EH (cell line): Measurements from ENCODE around the gene ADNP2.
"Not testable (repeated sequence)": the region's sequence is repeated elsewhere in the genome, so short reads cannot be mapped to it uniquely, and the experiment has no call there.

Experiments
- DNase-seq: peaks from one replicate; pipeline ENCODE4 v3.0.0-alpha.2; 2015; ENCODE audit warnings: low read depth

Gene ADNP2

GRCh38 chr18:80145196-80145804 is 36.2 kb downstream of the ADNP2 start:
- no peak for DNase-seq

- no peak for DNase-seq
These were observed 38.0 kb downstream of the ADNP2 start for GRCh38 chr18:80147037-80147417.

DNA sequence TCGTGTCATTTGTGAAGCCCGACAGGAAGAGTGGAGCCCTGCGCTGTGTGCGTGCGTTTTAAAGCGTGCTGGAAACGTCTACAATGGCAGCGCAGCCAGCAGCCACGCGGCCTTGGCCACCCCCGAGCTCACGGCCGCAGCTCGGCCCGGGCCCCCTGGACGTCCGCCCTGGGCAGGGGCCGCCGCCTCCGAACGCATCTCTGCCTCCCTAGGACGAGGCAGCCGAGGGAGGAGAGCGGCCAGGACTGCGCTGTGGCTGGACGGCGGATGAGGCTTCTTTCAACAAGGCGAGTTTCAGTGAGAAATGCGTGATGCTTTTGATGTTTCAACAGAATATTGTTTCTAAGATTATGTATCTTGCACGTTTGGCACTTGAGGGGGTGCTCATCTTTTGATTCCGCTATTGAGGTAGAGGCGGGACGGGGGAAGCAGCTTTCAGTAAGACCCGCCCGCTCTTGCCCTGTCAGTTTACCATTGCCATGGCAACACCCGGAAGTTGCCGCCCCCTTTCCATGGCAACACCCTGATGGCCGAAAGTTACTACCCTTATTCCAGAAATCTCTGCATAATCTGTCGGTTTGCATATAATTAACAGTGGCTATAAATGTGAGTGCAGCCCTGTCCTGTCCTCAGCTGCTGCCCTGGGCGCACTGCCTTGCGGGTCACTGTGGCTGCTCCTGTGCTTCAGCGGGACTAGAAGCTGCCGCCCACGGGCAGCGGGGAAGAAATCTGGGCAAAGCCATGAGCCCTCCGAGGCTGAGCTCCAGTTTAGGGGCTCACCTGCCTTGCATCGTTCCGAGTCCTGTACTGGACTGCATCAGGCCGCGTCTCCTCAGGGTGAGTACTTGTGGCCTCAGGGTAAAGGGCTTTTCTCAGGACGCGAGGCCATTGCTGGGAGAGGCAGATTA is 38.6 kb downstream of the ADNP2 start:
- peak; percentile 89 for DNase-seq

DNA sequence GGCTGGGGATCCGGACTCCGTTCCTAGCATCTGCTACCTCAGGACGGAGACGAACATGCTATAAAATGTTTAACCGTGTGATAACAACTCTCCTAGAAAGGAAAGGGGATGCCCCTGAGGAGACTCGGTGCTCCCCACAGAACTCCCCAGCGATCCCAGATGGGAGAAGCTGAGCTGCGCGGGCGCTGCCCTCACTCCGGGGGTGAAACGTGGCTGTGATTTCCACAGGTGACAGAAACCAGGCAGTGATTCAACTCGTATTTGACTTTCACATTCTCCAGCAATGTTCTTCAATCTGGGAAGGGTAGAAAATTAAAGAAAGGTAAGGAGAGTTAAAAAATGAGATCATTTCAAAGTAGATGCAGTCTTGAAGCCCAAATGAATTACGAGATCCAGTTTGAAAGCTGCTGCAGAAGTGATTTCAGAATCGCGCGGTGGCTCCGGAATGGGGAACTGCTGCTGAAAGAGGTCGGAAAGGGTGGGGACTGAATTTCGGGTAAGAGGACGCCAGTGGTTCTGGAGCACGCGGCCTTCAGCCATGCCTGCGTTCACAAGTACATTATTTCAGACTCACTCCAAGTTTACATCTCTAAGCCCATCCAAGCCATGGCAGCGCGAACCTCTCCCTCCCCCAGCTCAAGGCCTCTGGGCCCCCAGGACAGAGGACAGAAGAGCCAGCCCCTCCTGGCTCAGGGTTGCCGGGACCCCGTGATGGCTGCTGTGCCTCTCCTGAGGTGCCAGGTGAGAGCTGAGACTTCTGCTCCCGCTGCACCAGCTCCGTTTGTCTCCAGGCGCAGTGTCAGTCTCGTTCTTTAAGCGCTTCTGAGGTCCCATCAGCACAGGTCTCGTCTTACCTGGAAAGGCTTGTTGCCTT is 39.5 kb downstream of the ADNP2 start:
- DNase-seq, result peak; percentile 32

DNA sequence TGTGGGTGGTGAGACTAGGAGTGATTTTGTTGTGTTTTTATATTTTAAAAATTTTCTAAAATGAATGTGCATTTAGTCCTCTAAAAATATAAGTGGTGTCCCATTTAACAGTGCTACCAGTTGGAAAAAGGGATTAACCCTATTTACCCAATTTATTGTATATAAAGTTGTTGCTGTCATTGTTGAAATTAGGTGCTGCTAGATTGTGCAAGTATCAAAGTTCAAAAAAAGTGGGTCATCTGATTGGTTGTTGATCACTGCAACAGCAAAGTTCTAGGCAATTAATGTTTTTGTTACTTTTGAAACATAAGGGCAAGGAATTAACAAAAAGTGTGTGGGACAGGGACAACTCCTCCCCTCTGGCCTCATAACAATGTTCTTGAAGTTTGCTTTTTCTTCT is 40.6 kb downstream of the ADNP2 start:
- DNase-seq, result no peak

DNA sequence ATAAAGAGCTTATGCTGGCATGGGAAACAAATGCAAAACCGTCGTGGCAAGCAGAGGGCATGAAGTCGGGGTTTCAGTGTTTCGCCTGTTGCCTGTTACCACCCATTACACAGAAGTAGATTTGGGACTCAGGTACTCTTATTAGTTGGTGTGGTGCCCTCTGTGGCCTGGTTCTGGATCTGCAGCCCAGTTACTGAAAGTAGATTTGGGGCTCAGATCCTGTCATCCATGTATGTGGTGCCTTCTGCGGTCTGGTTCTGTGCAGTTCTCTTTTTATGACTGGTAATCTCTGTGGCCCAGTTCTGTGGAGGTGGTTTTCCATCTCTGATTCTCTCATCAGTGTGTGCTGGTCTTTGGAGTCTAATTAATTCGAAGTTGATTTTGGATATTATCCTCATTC is 45.2 kb downstream of the ADNP2 start:
- DNase-seq, result peak; percentile 28

- peak; percentile 64 for DNase-seq
These were observed 48.8 kb downstream of the ADNP2 start for GRCh38 chr18:80157708-80158343.

DNA sequence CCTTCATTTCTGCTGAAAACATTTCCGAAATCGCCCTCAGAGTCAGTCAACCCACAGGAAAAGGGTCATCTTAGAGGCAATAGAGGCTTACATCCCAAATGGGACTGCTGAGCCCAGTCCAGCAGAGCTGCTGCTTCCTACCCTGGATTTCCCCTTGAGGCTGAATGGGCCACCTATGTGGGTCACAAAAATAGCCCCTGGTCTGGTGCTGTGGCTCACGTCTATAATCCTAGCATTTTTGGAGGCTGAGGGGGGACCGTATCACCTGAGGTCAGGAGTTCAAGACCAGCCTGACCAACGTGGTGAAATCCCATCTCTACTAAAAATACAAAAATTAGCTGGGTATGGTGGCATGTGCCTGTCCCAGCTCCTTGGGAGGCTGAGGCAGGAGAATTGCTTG is 49.3 kb downstream of the ADNP2 start:
- no peak for DNase-seq

DNA sequence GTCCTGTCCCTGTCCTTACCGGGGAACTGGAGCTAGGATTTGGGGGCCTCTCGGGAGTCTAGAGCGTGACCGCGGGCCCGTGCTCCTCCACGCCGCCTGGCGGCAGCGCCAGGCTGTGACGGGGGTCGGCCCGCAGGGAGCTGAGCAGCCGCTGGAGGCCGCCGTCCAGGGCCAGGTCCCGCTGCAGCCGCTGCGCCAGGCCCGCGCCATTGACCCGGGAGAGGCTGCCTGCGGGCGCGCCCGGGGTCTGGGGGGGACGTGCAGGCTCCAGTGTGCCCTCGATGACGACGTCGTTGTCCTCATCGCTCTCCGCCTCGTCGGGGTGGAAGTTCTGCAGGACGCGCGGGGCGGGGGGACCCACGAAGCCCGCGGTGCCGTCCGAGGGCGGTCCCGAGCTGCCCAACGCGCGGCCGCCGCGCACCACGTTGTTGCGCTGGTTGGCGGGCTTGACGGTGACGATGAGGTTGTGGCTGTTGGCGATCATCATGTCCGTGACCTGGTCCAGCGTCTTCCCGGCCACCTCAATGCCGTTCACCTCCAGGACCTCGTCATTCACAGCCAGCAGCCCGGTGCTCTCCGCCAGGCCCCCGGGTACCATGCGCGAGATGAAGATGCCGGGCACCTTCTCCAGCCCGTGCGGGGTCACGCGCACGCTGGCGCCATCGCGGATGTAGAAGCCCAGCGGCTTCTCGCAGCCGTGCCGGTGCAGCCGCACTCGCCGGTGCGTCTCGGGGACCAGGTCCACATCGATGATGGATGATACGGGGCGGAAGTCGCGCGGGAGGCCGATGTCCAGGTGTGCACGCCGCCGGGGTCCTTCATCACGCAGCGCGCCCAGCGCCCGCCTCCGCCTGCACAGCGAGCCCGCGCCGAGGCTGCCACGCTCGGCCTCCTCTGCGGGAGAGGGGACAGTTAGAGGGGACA is 50.9 kb downstream of the ADNP2 start:
- DNase-seq, result peak; percentile 22

- no peak for DNase-seq
These were observed 52.8 kb downstream of the ADNP2 start for GRCh38 chr18:80161781-80162417.

DNA sequence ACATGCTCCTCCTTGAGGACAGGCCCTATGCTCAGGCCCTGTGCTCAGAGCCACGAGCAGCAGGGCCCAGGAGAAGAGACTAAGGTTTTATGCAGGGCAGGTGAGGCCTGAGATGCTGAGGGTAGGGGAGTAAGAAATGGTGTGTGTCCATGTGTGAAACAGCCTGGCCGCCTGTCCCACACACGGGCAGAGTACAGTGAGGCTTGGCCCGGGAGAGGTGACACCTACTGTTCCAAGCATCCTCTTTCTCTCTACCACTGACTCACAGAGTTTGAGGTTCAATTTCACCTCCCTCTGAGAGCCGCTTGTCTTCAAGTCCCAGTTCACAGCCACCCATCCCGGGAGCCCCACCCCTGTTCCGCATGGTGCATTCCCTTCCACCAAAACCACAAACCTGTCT is 54.1 kb downstream of the ADNP2 start:
- no peak for DNase-seq

DNA sequence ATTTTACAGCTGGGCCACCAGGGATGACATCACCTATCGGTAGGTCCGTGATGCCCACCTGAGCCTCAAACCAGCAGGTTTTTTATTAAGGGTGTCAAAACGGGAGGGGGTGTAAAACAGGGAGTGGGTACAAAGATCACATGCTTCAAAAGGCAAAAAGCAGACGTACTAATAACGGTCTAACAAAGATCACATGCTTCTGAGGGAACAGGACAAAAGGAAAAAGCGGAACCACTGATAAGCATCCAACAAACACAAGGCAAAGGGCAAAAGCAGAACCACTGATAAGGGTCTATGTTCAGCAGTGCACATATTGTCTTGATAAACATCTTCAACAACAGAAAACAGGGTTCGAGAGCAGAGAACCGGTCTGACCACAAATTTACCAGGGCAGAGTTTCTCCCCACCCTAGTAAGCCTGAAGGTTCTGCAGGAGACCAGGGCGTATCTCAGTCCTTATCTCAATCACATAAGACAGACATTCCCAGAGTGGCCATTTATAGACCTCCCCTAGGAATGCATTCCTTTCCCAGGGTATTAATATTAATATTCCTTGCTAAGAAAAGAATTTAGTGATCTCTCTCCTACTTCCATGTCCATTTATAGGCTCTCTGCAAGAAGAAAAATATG is 55.8 kb downstream of the ADNP2 start:
- DNase-seq, result not testable (repeated sequence)

- no peak for DNase-seq
These were observed 57.2 kb downstream of the ADNP2 start for GRCh38 chr18:80166240-80166639.

GRCh38 chr18:80166725-80167124 is 57.7 kb downstream of the ADNP2 start:
- DNase-seq, result no peak

- DNase-seq, result no peak
These were observed 58.3 kb downstream of the ADNP2 start for GRCh38 chr18:80167331-80167730.

GRCh38 chr18:80167931-80168330 is 58.9 kb downstream of the ADNP2 start:
- no peak for DNase-seq

DNA sequence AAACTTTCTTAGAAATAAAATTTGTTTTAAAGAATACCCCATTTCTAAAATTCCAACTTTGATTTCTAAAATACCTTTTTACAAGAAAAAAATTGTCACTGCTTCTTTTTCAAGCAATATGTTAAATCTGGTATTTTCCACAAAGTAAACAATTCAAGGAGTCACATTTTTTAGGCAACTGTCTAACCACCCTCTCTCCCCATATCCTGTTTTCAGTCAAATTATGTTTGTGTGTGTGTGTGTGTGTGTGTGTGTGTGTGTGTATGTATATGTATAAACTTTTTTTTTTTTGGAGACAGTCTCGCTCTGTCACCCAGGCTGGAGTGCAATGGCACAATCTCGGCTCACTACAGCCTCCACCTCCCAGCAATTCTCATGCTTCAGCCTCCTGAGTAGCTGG is 59.3 kb downstream of the ADNP2 start:
- DNase-seq, result no peak

DNA sequence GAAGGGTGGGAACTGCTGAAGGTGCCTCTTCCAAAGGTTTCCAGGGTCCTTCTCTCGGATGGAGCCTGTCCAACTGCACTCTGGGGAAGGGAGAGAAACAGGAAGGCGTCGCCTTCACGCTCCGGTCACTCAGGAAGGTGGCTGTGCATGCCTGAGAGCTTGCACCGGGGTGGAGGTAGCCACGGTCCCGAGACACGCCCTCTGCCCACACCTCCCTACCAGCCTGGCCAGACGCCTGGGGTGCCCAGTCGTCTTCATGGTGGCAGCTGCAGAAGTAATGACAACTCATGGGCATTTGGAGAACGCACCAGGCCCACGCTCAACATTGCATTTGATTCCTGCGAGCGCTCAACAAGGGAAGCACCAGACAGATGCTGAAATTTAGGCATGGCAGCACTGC is 59.9 kb downstream of the ADNP2 start:
- DNase-seq, result no peak

DNA sequence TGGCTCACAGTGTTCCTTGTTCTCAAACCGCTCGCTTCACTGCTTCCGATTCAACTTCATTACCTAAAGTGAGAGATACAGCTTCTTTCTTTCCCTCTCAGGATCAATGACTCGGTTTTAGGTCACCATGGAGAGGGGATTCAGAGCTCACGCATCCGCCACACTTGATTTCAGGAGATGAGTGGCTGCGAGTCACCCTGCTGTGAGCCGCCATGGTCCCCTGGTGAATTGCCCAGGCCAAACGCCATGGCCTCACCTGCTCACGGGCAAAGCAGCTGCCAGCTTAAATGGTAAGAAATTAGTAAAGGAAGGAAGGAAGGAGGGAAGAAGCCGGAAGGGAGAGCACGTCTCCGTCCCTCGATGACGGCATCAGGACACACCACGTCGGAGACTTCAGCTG is 60.5 kb downstream of the ADNP2 start:
- no peak for DNase-seq

DNA sequence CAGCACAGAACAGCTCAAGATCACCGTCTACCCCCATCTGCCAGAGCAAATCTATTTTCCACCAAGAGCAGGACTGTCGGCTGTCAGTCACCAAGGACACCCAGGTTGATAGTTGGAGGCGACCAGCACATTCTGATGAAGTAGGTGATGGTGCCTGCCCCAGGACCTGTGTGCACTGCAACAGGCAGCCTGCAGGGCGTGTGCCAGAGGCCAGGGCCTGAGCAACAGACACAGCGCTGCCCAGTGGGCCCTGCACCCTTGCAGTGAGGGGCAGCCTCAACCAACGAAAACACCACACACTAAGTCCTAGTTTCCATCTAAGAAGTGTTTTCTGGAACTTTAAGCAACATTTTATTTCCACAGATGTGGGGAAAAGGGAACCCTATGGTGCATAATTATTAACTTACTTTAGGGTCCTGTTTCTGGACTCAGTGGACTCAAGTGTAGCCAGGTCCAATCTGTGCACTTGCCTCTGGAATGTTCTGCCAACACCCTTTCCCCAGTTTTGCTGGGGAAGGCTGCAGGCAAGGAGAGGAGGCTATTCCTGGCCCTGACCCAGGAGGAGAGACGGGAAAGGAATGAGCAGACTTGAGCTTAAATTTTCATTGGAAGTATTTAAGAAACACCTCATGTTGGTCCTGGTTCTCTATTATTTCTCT is 61.5 kb downstream of the ADNP2 start:
- DNase-seq, result no peak
